LoVo (cell line): ENCODE measurements around the gene ZNF839.

ENCODE experiments used
- DNase-seq: peaks from one replicate; pipeline ENCODE4 v3.0.0-alpha.2; 2016; ENCODE audit warnings: low spot score

The ZNF839 gene

GRCh38 chr14:102387086-102387485 is 67.5 kb downstream of the ZNF839 start:
- no peak for DNase-seq

- DNase-seq, result no peak
Observed at GRCh38 chr14:102389246-102389645, 69.7 kb downstream of the ZNF839 start.

- no peak for DNase-seq
Observed at GRCh38 chr14:102390064-102390855, 70.7 kb downstream of the ZNF839 start.
